Upper lobe of right lung (tissue), 1 donor: ENCODE results near the gene USP17L21. TPM values are rescaled to one million over a fixed set of nuclear protein-coding genes. Genes with fewer than 3 reads are reported as not detected.

Experiments
- total RNA-seq: library from RNA; stranded (reverse); fragmentation: NEBNext Ultra II Directional; extraction: Animal tissue kit (Norgen Biotek cat#: 25700); gene quantifications from one replicate; pipeline ENCODE4 v1.2.1, GENCODE V29; 2021
- donor health status: DM: no; HTN: yes; CAD: no; lungs with severe emphysema.

Gene USP17L21
- total RNA-seq, 1 donor from 2014 or later = not detected

Other genes starting within 250 kb of the USP17L21 start
- gene FAM90A26, start 92.5 kb upstream of the USP17L21 start, total RNA-seq = not detected
- not detected for gene USP17L10, start 52.2 kb upstream of the USP17L21 start, total RNA-seq
- gene USP17L11, start 47.5 kb upstream of the USP17L21 start, total RNA-seq = not detected
- not detected for gene USP17L12, start 42.7 kb upstream of the USP17L21 start, total RNA-seq
- gene USP17L13, start 38.0 kb upstream of the USP17L21 start, total RNA-seq = not detected
- gene USP17L15, start 28.5 kb upstream of the USP17L21 start, total RNA-seq = not detected
- not detected for gene USP17L17, start 19.0 kb upstream of the USP17L21 start, total RNA-seq
- gene USP17L18, start 14.2 kb upstream of the USP17L21 start, total RNA-seq = not detected
- gene USP17L19, start 9.5 kb upstream of the USP17L21 start, total RNA-seq = not detected
- not detected for gene USP17L20, start 4.7 kb upstream of the USP17L21 start, total RNA-seq
- not detected for gene USP17L22, start 4.7 kb downstream of the USP17L21 start, total RNA-seq
- gene USP17L24, start 62.3 kb downstream of the USP17L21 start, total RNA-seq = not detected
- not detected for gene USP17L25, start 67.0 kb downstream of the USP17L21 start, total RNA-seq
- not detected for gene USP17L26, start 71.8 kb downstream of the USP17L21 start, total RNA-seq
- gene USP17L5, start 76.5 kb downstream of the USP17L21 start, total RNA-seq = not detected
- gene USP17L27, start 81.3 kb downstream of the USP17L21 start, total RNA-seq = not detected
- gene USP17L28, start 86.0 kb downstream of the USP17L21 start, total RNA-seq = not detected
- not detected for gene USP17L29, start 90.8 kb downstream of the USP17L21 start, total RNA-seq
- gene USP17L30, start 100.3 kb downstream of the USP17L21 start, total RNA-seq = not detected
- not detected for gene DEFB131A, start 181.5 kb downstream of the USP17L21 start, total RNA-seq